ENCODE results near the gene CLDND2.

- TF ChIP-seq TAF1 (IDR thresholded peaks at IDR 0.05; ENCODE audit: low read depth, low read length) (no peak), POLR2A (IDR thresholded peaks at IDR 0.05; ENCODE audit: low read depth, low read length) (no peak)
Observed at GRCh38 chr19:51389143-51389542, 20.3 kb upstream of the CLDND2 start.
